RWPE2 (cell line): ENCODE data around the gene GATAD2A.

Experiments used
- ATAC-seq: fragments of 200-7000 bp; cut with Tn5 transposase; 3 replicates; pipeline ENCODE4 v1.9.1; 2021; ENCODE audit warnings: low read depth
- DNase-seq: peaks from one replicate; pipeline ENCODE4 v3.0.0-alpha.2; 2020; ENCODE audit warnings: low spot score
- H3K27ac ChIP-seq: fragments of 450-650 bp; 2 replicates; pipeline ENCODE4 v1.5.1; 2017; ENCODE audit warnings: mild to moderate bottlenecking; ENCODE audit not compliant: poor library complexity, severe bottlenecking
- H3K27me3 ChIP-seq: fragments of 250-450 bp; sonication (Bioruptor Pico); 2 replicates; pipeline ENCODE4 v1.5.1; 2021; ENCODE audit warnings: mild to moderate bottlenecking, moderate library complexity; ENCODE audit not compliant: insufficient read depth, poor library complexity, severe bottlenecking
- H3K36me3 ChIP-seq: fragments of 250-450 bp; sonication (Bioruptor Pico); 2 replicates; pipeline ENCODE4 v1.5.1; 2020; ENCODE audit warnings: low read depth, mild to moderate bottlenecking, moderate library complexity
- H3K4me1 ChIP-seq: fragments of 250-450 bp; sonication (Bioruptor Pico); 2 replicates; pipeline ENCODE4 v1.5.1; 2021; ENCODE audit warnings: mild to moderate bottlenecking, moderate library complexity; ENCODE audit not compliant: insufficient read depth, poor library complexity, severe bottlenecking
- H3K4me3 ChIP-seq: fragments of 250-450 bp; sonication (Bioruptor Pico); 2 replicates; pipeline ENCODE4 v1.5.1; 2021; ENCODE audit warnings: mild to moderate bottlenecking, moderate library complexity; ENCODE audit not compliant: severe bottlenecking
- H3K9me3 ChIP-seq: fragments of 250-450 bp; sonication (Bioruptor Pico); 2 replicates; pipeline ENCODE4 v1.5.1; 2021; ENCODE audit warnings: mild to moderate bottlenecking, moderate library complexity; ENCODE audit not compliant: severe bottlenecking
- TF ChIP-seq, protein P1 (sequence below): fragments of 450-650 bp; IDR thresholded peaks from one replicate; pipeline ENCODE4 v1.5.1; 2017; ENCODE audit warnings: mild to moderate bottlenecking, moderate library complexity; ENCODE audit not compliant: poor library complexity, severe bottlenecking

GATAD2A gene

DNA sequence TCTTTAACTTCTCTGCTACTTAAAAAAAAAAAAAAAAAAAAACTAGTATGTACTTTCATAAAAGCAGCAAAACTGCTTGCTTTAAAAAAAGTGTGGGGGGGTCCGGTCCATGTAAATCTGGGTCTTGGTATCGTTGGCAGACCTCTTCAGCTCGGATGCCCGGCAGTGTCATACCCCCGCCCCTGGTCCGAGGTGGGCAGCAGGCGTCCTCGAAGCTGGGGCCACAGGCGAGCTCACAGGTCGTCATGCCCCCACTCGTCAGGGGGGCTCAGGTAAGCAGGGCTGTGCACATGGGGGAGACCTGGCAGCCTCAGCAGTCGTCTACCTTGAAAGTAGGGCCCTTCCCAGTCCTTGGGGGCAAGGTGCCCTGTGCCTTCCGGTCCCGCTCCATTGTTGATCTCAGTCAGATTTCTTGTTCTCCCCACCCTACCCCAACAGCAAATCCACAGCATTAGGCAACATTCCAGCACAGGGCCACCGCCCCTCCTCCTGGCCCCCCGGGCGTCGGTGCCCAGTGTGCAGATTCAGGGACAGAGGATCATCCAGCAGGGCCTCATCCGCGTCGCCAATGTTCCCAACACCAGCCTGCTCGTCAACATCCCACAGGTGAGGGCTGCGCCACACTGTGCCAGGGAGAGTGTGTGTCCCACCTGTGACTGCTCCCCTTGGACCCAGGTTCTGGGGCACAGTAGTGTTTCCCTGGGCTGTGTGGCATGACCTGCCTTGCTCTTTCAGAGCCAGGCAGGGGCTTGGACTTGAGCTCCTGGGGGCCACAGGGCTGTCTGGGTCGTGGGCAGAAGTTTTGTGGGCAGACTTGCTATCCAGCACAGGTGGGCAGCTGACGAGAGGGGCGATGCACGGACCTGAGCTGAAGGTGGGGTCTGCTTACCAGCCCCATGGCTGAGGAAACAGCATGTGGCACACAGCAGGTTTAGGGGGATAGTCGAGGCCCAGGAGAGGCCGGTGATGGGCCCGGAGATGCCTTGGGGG is 90.4 kb downstream of the GATAD2A start:
- peaks cover 83% of the 10 kb centered on the region for H3K36me3 ChIP-seq
- H3K4me3 ChIP-seq: no peak overlapping the region
- H3K27ac ChIP-seq: no peak overlapping the region
- no peaks in the 10 kb centered on the region for H3K4me1 ChIP-seq
- ATAC-seq (no peak), DNase-seq (no peak)
- no peaks in the 10 kb centered on the region for H3K9me3 ChIP-seq
- TF ChIP-seq, protein P1, sequence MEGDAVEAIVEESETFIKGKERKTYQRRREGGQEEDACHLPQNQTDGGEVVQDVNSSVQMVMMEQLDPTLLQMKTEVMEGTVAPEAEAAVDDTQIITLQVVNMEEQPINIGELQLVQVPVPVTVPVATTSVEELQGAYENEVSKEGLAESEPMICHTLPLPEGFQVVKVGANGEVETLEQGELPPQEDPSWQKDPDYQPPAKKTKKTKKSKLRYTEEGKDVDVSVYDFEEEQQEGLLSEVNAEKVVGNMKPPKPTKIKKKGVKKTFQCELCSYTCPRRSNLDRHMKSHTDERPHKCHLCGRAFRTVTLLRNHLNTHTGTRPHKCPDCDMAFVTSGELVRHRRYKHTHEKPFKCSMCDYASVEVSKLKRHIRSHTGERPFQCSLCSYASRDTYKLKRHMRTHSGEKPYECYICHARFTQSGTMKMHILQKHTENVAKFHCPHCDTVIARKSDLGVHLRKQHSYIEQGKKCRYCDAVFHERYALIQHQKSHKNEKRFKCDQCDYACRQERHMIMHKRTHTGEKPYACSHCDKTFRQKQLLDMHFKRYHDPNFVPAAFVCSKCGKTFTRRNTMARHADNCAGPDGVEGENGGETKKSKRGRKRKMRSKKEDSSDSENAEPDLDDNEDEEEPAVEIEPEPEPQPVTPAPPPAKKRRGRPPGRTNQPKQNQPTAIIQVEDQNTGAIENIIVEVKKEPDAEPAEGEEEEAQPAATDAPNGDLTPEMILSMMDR: no peak
- H3K27me3 ChIP-seq: no peaks in the 10 kb centered on the region

DNA sequence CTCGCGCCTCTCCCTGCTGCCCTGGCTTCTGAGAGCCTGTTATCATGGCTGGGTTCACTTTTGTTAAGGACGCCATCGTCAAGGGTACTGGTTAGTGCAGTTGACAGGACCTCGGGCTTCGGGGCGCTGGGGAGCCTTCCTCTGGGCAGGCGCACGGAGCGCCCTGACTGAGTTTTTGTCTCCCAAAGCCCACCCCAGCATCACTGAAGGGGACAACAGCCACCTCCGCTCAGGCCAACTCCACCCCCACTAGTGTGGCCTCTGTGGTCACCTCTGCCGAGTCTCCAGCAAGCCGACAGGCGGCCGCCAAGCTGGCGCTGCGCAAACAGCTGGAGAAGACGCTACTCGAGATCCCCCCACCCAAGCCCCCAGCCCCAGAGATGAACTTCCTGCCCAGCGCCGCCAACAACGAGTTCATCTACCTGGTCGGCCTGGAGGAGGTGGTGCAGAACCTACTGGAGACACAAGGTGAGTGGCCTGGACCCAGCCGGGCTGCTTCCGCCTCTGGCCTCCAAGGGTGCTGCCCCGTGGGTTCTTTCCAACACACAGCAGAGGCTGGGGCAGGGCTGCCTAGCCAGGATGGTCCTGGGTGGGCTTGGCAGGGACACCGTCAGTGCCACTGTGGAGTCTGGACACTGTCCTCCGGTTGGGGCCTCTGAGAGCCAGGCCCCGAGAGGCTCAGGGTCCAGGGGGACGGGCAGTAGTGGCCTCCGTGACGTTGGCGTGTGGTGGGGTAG is 92.9 kb downstream of the GATAD2A start:
- H3K27ac ChIP-seq: no peak overlapping the region

DNA sequence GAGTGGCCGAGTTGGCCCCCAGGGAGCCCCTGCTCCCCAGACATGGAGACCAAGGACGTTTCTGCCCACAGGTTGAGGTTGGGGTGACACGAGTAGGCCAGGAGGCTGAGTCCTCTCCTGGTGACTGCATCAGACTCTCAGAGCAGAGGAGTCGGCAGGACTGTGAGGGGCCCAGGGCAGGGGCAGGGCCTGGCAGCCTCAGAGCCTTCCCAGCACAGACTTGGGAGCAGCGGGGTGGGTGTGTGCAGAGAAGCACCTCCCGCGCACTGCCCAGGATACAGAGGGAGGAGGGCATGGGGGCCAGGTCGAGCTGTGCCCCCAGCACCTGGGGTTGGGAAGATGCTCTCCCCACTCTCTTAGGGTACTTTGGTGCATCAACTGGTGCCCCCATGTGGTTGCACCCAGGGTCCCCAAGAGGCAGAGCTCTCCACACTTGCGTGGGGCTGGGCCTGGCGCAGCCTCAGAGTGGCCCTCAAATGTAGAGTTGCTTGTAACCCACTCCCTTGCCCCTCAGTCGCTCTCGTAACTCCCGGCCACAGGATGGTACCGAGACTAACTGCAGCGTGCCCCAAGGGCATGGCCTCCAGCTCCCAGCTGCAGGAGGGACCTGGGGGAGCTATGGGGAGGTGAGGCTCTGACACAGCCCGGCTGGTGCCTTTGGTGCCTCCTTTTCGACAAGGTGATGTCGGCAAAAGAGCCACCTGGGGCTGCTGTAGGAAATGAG is 94.0 kb downstream of the GATAD2A start:
- DNase-seq: no peak

More for the DNA sequence above, 92.9 kb downstream of the GATAD2A start:
- Histone ChIP-seq H3K36me3 (peaks cover 89% of the 10 kb centered on the region), H3K27me3 (no peaks in the 10 kb centered on the region), H3K9me3 (no peaks in the 10 kb centered on the region), H3K4me1 (no peaks in the 10 kb centered on the region), H3K4me3 (no peak overlapping the region)
- DNase-seq: no peak
- TF ChIP-seq, protein P1: no peak
- ATAC-seq: no peak

DNA sequence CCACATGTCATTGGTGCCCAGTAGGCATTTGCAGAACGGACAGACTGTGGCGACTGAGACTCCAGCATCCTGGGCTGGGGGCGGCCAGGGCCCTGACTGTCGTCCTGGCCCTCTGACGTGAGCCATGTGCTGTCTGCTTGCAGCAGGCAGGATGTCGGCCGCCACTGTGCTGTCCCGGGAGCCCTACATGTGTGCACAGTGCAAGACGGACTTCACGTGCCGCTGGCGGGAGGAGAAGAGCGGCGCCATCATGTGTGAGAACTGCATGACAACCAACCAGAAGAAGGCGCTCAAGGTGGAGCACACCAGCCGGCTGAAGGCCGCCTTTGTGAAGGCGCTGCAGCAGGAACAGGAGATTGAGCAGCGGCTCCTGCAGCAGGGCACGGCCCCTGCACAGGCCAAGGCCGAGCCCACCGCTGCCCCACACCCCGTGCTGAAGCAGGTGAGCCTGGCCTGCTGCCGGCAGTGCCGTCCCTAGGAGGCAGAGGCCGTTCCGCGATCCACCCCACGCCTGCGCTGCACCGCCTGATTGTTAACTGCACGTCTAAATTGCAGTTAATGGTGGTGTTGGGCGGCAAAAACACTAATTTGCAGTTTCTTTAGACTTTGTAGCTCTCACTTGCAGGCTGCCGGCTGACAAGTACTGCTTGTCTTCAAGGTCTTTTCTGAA is 95.6 kb downstream of the GATAD2A start:
- Histone ChIP-seq H3K36me3 (peaks cover 76% of the 10 kb centered on the region), H3K27me3 (no peaks in the 10 kb centered on the region), H3K27ac (no peak overlapping the region), H3K9me3 (no peaks in the 10 kb centered on the region), H3K4me3 (no peak overlapping the region), H3K4me1 (no peaks in the 10 kb centered on the region)
- no peak for DNase-seq
- TF ChIP-seq, protein P1: no peak
- no peak for ATAC-seq

More for the DNA sequence above, 94.0 kb downstream of the GATAD2A start:
- Histone ChIP-seq H3K36me3 (peaks cover 81% of the 10 kb centered on the region), H3K27me3 (no peaks in the 10 kb centered on the region), H3K4me3 (no peak overlapping the region), H3K4me1 (no peaks in the 10 kb centered on the region), H3K9me3 (no peaks in the 10 kb centered on the region), H3K27ac (no peak overlapping the region)
- TF ChIP-seq, protein P1: no peak
- no peak for ATAC-seq
